HCT116 (cell line): ENCODE results near the gene TFF2. TPM values are rescaled to one million over a fixed set of nuclear protein-coding genes. Genes with fewer than 3 reads are reported as not detected.

Source experiments
- ATAC-seq: fragments of 200-7000 bp; cut with Tn5 transposase; 2 replicates; pipeline ENCODE4 v1.9.1; 2020; ENCODE audit warnings: mild to moderate bottlenecking, moderate library complexity
- BruUV-seq: library from RNA; stranded (reverse); fragments of 400-500 nt; replicated peaks from 2 replicates; lab custom pipeline; 2021; lab: Mats Ljungman, UMichigan
- CTCF ChIA-PET: fragments of 300-600 bp; sonication (Branson Sonifier 250); formaldehyde crosslinking; loops from one replicate; lab custom pipeline; 2021; ENCODE audit warnings: antibody characterized with exemption; lab: Charles Lee
- POLR2A ChIA-PET: fragments of 300-600, 350-600 bp; sonication (Branson Sonifier 250); formaldehyde crosslinking; loops from one replicate; lab custom pipeline; 2021; ENCODE audit warnings: antibody characterized with exemption; lab: Charles Lee
- RAD21 ChIA-PET, 2 experiments: fragments of 300-600 bp; sonication (Branson Sonifier 250); formaldehyde crosslinking; loops; one replicate each; lab custom pipeline; 2023; ENCODE audit warnings: low total read pairs in 2 of 2; ENCODE audit not compliant: uncharacterized antibody in 2 of 2, unreplicated experiment in 2 of 2, low non-redundant PET in 1 of 2; lab: Charles Lee
- DNase-seq: peaks from one replicate; pipeline ENCODE4 v3.0.0-alpha.2; 2010; ENCODE audit warnings: low read depth, low spot score
- H2AFZ ChIP-seq: fragments of 200-600 bp; shearing (Covaris generic), sonication (generic); 2 replicates; pipeline ENCODE4 v1.6.1; 2017; ENCODE audit warnings: low read depth, mixed run types, mixed read lengths, antibody characterized with exemption, low read length; ENCODE audit not compliant: poor library complexity, severe bottlenecking
- H3K27ac ChIP-seq: 2 replicates; pipeline ENCODE4 v1.5.1; 2012; ENCODE audit warnings: low read depth, low read length
- H3K27me3 ChIP-seq: fragments of 200-600 bp; sonication (generic); 2 replicates; pipeline ENCODE4 v1.6.1; 2016; ENCODE audit warnings: mixed run types, low read length, mixed read lengths; ENCODE audit not compliant: insufficient read depth
- H3K36me3 ChIP-seq, 2 experiments: fragments of 200-500 bp in 1 of 2; fragments of 200-600 bp in 1 of 2; sonication (Bioruptor generic) in 1 of 2; sonication (generic) in 1 of 2; 2 replicates each; pipeline versions ENCODE4 v1.5.1 to v1.6.1; 2014 to 2016; ENCODE audit warnings: low read length in 2 of 2, inconsistent platforms in 1 of 2, mixed read lengths in 1 of 2, mixed run types in 1 of 2; ENCODE audit not compliant: insufficient read depth in 2 of 2, control insufficient read depth in 1 of 2
- H3K4me1 ChIP-seq, 2 experiments: fragments of 200-600 bp in 1 of 2; sonication (generic) in 1 of 2; 2 replicates each; pipeline versions ENCODE4 v1.5.1 to v1.6.1; 2012 to 2017; ENCODE audit warnings: low read length in 2 of 2, inconsistent platforms in 1 of 2, mild to moderate bottlenecking in 1 of 2, mixed read lengths in 1 of 2, mixed run types in 1 of 2, moderate library complexity in 1 of 2; ENCODE audit not compliant: insufficient read depth in 2 of 2, control insufficient read depth in 1 of 2
- H3K4me2 ChIP-seq: fragments of 200-600 bp; sonication (generic); 2 replicates; pipeline ENCODE4 v1.6.1; 2017; ENCODE audit warnings: mixed run types, low read length, mixed read lengths
- H3K4me3 ChIP-seq, 2 experiments: fragments of 200-600 bp in 1 of 2; sonication (generic) in 1 of 2; replicated peaks in 1 of 2; 2 replicates each; pipeline ENCODE4 v1.5.1; 2011 to 2016; ENCODE audit warnings: low read length in 2 of 2, control low read depth in 1 of 2, low read depth in 1 of 2, mild to moderate bottlenecking in 1 of 2, mixed read lengths in 1 of 2, mixed run types in 1 of 2
- H3K79me2 ChIP-seq: fragments of 200-600 bp; sonication (generic); 2 replicates; pipeline ENCODE4 v1.6.1; 2017; ENCODE audit warnings: mild to moderate bottlenecking, mixed run types, low read length, moderate library complexity, mixed read lengths; ENCODE audit not compliant: insufficient read depth
- H3K9ac ChIP-seq: fragments of 200-600 bp; sonication (generic); 2 replicates; pipeline ENCODE4 v1.6.1; 2016; ENCODE audit warnings: low read length, mixed read lengths
- H3K9me2 ChIP-seq: fragments of 200-600 bp; sonication (generic), shearing (Covaris generic); 2 replicates; pipeline ENCODE4 v1.6.1; 2017; ENCODE audit warnings: mixed run types, mild to moderate bottlenecking, moderate library complexity; ENCODE audit not compliant: insufficient read depth
- H3K9me3 ChIP-seq, 2 experiments: fragments of 200-500 bp in 1 of 2; fragments of 200-600 bp in 1 of 2; sonication (Bioruptor generic) in 1 of 2; sonication (generic) in 1 of 2; 2 replicates each; pipeline ENCODE4 v1.6.1; 2014 to 2017; ENCODE audit warnings: low read length in 2 of 2, mixed read lengths in 2 of 2, inconsistent platforms in 1 of 2, low read depth in 1 of 2, mild to moderate bottlenecking in 1 of 2, mixed run types in 1 of 2, moderate library complexity in 1 of 2; ENCODE audit not compliant: control insufficient read depth in 1 of 2, insufficient read depth in 1 of 2
- H4K20me1 ChIP-seq: fragments of 200-600 bp; sonication (generic), shearing (Covaris generic); 2 replicates; pipeline ENCODE4 v1.6.1; 2017; ENCODE audit warnings: mixed run types, mild to moderate bottlenecking, moderate library complexity; ENCODE audit not compliant: insufficient read depth
- CBX3 ChIP-seq: IDR thresholded peaks from 2 replicates; pipeline ENCODE4 v1.6.1; 2012; ENCODE audit warnings: low read depth
- CEBPB ChIP-seq: IDR thresholded peaks from 2 replicates; pipeline ENCODE4 v1.6.1; 2012; ENCODE audit warnings: low read depth
- EZH2phosphoT487 ChIP-seq: fragments of 200-600 bp; IDR thresholded peaks from 2 replicates; pipeline ENCODE4 v1.6.1; 2018; ENCODE audit warnings: antibody characterized with exemption, borderline replicate concordance
- FOSL1 ChIP-seq: IDR thresholded peaks from 2 replicates; pipeline ENCODE4 v1.6.1; 2012; ENCODE audit warnings: low read depth
- POLR2A ChIP-seq: IDR thresholded peaks from 2 replicates; pipeline ENCODE4 v1.7.0; 2011; ENCODE audit warnings: borderline replicate concordance; ENCODE audit not compliant: insufficient read depth, insufficient read length; ENCODE audit errors: extremely low read depth
- SP1 ChIP-seq: IDR thresholded peaks from 2 replicates; pipeline ENCODE4 v1.6.1; 2012; ENCODE audit warnings: low read depth
- SRF ChIP-seq: IDR thresholded peaks from 2 replicates; pipeline ENCODE4 v1.6.1; 2012; ENCODE audit warnings: low read depth
- YY1 ChIP-seq: IDR thresholded peaks from 2 replicates; pipeline ENCODE4 v1.6.1; 2011; ENCODE audit warnings: low read length, low read depth, moderate library complexity, mild to moderate bottlenecking; ENCODE audit not compliant: insufficient replicate concordance; ENCODE audit errors: extremely low read depth
- ZFX ChIP-seq: fragments of 450-650 bp; IDR thresholded peaks from 2 replicates; pipeline ENCODE4 v1.6.1; 2017
- intact Hi-C: fragments of 100-400 bp; cut with micrococcal nuclease; formaldehyde crosslinking; loops from 2 replicates; pipeline ENCODE4 v1.10.0; 2022
- total RNA-seq: library from RNA; stranded (reverse); gene quantifications from one replicate; pipeline ENCODE4 v1.2.1, GENCODE V29; 2021; ENCODE audit not compliant: unreplicated experiment
- TF ChIP-seq, protein P1 (sequence below), 3 experiments: fragments of 200-600 bp in 1 of 3; sonication (generic) in 1 of 3; IDR thresholded peaks in 2 of 3; conservative IDR thresholded peaks in 1 of 3; 2 replicates each; pipeline ENCODE4 v1.5.1; 2012 to 2017; ENCODE audit warnings: low read depth in 2 of 3, low read length in 2 of 3, antibody characterized with exemption in 1 of 3, borderline replicate concordance in 1 of 3, control low read depth in 1 of 3, mild to moderate bottlenecking in 1 of 3, mixed read lengths in 1 of 3, mixed run types in 1 of 3, moderate library complexity in 1 of 3; ENCODE audit not compliant: insufficient read depth in 1 of 3
- TF ChIP-seq, protein P2 (sequence below): IDR thresholded peaks from 2 replicates; pipeline ENCODE4 v1.6.1; 2011; ENCODE audit warnings: mild to moderate bottlenecking, low read length, moderate library complexity; ENCODE audit not compliant: insufficient replicate concordance; ENCODE audit errors: extremely low read depth
- TF ChIP-seq, protein P3 (sequence below): IDR thresholded peaks from 2 replicates; pipeline ENCODE4 v1.6.1; 2012; ENCODE audit warnings: low read depth

Gene TFF2
- total RNA-seq, 1 experiment from 2014 or later = not detected

DNA sequence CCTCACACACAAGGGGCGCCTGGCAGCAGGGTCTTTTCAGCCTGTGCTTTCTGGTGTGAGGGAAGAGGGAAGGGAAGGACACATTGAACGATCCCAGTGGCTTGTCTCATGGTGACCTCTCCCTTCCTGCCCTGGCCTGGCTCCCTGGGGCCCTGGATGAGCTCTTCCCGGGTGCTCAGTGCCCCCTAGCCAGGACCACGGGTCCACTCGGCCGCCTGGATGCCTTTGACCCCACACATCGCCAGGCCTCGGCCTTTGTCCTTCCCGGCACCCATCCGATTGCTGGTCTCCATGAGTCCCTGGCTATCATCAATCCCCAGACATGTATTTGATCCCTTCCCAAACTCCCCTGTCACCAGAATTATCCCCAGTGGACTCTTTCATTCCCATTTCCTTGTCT, 29.6 kb downstream of the TFF2 start:
- BruUV-seq = no TSS peak
- DNase-seq = no peak
- intact Hi-C loops = no loop called here

More for the DNA sequence above, 29.6 kb downstream of the TFF2 start:
- Histone ChIP-seq H3K9ac (no peak overlapping the region), H3K79me2 (no peaks in the 10 kb centered on the region), H3K9me3 (no peaks in the 10 kb centered on the region), H3K27me3 (peaks cover 9% of the 10 kb centered on the region; the same call in 1 of the 2 replicates)
- no peak for TF ChIP-seq EZH2phosphoT487
- no peak for TF ChIP-seq YY1
- TF ChIP-seq, protein P1, sequence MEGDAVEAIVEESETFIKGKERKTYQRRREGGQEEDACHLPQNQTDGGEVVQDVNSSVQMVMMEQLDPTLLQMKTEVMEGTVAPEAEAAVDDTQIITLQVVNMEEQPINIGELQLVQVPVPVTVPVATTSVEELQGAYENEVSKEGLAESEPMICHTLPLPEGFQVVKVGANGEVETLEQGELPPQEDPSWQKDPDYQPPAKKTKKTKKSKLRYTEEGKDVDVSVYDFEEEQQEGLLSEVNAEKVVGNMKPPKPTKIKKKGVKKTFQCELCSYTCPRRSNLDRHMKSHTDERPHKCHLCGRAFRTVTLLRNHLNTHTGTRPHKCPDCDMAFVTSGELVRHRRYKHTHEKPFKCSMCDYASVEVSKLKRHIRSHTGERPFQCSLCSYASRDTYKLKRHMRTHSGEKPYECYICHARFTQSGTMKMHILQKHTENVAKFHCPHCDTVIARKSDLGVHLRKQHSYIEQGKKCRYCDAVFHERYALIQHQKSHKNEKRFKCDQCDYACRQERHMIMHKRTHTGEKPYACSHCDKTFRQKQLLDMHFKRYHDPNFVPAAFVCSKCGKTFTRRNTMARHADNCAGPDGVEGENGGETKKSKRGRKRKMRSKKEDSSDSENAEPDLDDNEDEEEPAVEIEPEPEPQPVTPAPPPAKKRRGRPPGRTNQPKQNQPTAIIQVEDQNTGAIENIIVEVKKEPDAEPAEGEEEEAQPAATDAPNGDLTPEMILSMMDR (IDR thresholded peaks at IDR 0.05 in 2 of 3, conservative IDR thresholded peaks at IDR 0.05 in 1 of 3; ENCODE audit: borderline replicate concordance in 1 of 3, insufficient read depth in 1 of 3, low read depth in 2 of 3, low read length in 2 of 3) = no peak
- no peak for TF ChIP-seq SP1
- no peak for TF ChIP-seq CEBPB
- TF ChIP-seq, protein P2, sequence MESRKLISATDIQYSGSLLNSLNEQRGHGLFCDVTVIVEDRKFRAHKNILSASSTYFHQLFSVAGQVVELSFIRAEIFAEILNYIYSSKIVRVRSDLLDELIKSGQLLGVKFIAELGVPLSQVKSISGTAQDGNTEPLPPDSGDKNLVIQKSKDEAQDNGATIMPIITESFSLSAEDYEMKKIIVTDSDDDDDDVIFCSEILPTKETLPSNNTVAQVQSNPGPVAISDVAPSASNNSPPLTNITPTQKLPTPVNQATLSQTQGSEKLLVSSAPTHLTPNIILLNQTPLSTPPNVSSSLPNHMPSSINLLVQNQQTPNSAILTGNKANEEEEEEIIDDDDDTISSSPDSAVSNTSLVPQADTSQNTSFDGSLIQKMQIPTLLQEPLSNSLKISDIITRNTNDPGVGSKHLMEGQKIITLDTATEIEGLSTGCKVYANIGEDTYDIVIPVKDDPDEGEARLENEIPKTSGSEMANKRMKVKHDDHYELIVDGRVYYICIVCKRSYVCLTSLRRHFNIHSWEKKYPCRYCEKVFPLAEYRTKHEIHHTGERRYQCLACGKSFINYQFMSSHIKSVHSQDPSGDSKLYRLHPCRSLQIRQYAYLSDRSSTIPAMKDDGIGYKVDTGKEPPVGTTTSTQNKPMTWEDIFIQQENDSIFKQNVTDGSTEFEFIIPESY = no peak
- no peak for TF ChIP-seq SRF
- TF ChIP-seq CBX3 = no peak
- no peak for TF ChIP-seq ZFX
- TF ChIP-seq FOSL1 = no peak
- TF ChIP-seq POLR2A = no peak
- TF ChIP-seq, protein P3, sequence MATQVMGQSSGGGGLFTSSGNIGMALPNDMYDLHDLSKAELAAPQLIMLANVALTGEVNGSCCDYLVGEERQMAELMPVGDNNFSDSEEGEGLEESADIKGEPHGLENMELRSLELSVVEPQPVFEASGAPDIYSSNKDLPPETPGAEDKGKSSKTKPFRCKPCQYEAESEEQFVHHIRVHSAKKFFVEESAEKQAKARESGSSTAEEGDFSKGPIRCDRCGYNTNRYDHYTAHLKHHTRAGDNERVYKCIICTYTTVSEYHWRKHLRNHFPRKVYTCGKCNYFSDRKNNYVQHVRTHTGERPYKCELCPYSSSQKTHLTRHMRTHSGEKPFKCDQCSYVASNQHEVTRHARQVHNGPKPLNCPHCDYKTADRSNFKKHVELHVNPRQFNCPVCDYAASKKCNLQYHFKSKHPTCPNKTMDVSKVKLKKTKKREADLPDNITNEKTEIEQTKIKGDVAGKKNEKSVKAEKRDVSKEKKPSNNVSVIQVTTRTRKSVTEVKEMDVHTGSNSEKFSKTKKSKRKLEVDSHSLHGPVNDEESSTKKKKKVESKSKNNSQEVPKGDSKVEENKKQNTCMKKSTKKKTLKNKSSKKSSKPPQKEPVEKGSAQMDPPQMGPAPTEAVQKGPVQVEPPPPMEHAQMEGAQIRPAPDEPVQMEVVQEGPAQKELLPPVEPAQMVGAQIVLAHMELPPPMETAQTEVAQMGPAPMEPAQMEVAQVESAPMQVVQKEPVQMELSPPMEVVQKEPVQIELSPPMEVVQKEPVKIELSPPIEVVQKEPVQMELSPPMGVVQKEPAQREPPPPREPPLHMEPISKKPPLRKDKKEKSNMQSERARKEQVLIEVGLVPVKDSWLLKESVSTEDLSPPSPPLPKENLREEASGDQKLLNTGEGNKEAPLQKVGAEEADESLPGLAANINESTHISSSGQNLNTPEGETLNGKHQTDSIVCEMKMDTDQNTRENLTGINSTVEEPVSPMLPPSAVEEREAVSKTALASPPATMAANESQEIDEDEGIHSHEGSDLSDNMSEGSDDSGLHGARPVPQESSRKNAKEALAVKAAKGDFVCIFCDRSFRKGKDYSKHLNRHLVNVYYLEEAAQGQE = no peak
- TF ChIP-seq, all 23 proteins: peak for 0
- Histone ChIP-seq H3K4me3 (no peak overlapping the region), H3K27ac (no peak overlapping the region), H3K4me2 (no peak overlapping the region), H3K9me2 (no peaks in the 10 kb centered on the region), H4K20me1 (no peaks in the 10 kb centered on the region), H2AFZ (no peak overlapping the region), H3K36me3 (no peaks in the 10 kb centered on the region), H3K4me1 (no peaks in the 10 kb centered on the region)
- ChIA-PET CTCF (no interaction called here), RAD21 (no interaction called here), POLR2A (no interaction called here)
- ATAC-seq = no peak
